HG03103 (cell line): ENCODE results near the gene GEMIN5.
"Not testable (repeated sequence)": the region's sequence is repeated elsewhere in the genome, so short reads cannot be mapped to it uniquely, and the experiment has no call there.

ENCODE experiments used
- ATAC-seq: cut with Tn5 transposase; IDR thresholded peaks from one replicate; pipeline ENCODE4 v1.9.1; 2021; ENCODE audit warnings: low read depth; ENCODE audit not compliant: unreplicated experiment

GEMIN5 gene

DNA sequence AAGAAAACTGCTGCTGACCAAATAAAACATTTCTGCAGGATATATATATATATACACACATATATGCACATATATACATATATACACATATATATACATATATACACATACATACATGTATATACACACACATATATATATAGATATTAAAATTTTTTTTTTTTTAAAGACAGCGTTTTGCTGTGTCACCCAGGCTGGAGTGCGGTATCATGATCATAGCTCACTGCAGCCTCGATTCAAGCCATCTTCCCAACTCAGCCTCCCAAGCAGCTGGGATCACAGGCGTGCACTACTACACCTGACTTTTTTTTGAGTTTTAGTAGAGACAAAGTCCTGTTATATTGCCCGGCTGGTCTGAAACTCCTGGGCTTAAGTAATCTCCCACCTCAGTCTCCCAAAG lies 5.5 kb upstream of the GEMIN5 start:
- ATAC-seq = no peak

DNA sequence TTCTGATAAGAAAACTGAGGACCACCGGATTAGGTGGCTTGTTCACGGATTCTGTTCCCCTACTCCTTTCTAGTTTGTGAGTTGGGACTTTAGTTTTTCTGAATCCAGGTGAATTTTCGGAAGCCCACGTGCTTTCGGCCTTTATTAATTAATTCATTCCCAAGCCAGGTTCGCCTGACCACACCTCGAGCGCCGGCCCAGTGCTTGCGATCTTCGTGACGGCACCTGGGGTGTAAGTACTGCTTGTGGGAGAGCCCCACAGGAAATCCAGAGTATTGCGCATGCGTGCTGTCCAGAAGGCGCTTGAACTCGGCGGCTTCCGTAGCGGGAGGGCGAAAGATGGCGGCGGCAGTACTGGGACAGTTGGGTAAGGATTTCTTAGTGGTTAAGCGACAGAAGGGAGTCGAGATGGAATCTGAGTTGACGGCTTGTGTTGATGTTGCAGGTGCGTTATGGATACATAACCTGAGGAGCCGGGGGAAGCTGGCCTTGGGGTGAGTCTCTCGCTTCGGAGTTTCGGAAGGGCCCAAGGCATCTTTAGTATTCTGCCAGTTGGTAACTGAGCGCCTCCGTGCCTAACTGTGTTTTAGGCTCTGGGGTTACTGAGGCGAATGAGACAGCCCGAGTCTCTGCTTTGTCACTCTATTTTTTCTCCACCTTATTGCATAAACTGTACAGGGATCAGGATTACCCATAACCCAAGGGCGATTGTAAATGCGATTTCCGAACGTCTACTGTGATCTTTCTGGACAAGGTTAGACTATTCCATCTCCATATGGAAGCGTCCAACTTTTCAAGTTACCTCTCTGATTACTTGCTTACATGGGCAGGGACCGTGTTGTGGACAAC lies 3.0 kb upstream of the GEMIN5 start, which contains the start of gene MRPL22:
Gene MRPL22 (plus strand): TSS at position 302 of the 849 bp plus-strand sequence. CDS start 38 bp downstream, at position 340.
- peak; percentile 37 for ATAC-seq

DNA sequence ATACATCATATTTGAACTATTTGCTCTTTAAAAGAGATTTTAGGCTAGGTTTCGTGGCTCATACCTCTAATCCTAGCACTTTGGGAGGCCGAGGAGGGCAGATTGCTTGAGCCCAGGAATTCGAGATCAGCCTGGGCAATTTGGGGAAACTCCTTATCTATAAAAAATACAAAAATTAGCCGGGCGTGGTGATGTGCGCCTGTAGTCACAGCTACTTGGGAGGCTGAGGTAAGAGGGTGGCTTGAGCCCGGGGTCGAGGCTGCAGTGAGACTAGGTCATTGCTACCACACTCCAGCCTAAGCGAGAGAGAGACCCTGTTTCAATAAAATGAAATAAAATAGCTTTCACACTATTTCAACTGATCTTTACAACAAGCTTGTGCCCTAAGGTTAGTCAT lies 2.4 kb upstream of the GEMIN5 start:
- ATAC-seq = no peak

DNA sequence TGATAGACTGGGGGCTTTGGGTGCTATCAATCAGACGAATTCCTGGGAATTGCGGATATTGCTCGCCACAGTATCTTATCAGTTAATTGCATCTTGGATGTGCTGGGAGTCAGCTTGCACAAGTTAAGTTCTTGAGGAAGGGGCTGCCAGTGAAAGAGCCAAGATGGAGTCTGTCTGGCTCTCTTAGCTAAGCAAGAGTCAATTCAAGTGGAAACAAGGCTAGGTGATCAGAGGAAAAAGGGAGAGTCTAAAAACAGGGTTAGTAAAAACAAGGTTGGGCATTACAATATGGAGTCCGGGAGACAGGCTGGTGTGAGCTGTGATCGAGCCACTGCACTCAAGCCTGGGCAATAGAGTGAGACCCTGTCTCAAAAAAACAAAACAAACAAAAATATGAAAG lies 1.4 kb upstream of the GEMIN5 start:
- ATAC-seq = not testable (repeated sequence)

DNA sequence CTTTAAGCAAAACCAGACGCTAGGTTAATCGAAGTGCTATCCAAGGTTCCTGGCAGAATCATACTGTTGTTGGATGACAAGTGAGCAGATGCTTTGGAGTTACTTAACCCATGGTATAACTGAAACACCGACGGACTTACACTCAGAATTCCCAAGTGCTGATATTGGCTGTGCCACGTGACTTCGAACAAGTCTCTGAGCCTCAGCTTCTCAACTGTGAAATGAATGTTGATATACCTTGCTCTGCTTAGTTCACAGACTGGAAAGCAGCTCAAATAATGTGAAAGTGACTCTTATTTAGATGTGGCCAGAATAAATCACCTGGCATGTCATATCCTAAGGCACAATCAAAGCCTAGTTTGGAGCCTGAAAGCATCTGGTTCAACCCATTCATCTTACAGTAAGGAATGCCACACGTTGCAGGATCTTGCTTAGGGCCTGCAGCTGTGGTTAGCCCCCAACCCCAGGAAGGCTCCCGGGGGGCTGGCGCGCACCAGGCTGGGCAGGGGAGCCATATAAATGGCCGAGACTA lies 759 bp downstream of the GEMIN5 start:
- ATAC-seq = no peak

DNA sequence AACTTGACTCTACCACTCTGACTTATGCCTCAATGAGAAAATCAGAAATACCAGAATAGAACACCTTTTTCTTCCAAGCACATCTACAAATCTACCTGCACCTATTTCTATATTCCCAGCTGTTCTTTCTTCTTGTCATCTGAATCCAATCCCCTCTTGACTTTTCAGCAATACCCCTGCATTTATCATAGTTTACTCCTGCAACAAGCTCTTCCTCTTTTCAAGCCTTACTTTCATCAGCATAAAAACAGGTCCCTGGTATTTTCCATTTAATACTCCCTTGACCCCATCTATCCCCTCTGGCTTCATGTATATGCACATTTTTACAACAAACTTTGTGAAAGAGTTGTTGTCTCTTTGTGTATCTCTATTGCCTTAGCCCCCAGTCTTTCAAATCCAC lies 3.1 kb downstream of the GEMIN5 start:
- ATAC-seq = no peak

DNA sequence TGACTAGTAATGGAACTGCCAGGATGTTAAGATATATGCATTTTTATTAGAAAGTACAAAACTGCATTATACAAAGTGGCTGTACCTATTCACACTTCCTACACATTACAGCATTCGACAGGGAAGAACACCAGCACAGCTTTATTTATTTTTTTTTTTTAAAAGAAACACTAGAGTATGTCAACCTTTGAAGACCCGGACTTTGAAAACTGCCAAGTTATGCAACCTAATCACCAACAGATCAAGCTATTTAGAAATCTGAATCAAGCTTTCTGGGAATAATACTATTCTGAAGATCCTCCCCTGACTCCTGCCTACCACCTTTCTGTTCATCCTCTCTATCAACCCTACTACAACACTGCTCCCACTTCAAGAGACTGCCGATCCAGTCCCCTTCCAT lies 4.5 kb downstream of the GEMIN5 start:
- no peak for ATAC-seq

DNA sequence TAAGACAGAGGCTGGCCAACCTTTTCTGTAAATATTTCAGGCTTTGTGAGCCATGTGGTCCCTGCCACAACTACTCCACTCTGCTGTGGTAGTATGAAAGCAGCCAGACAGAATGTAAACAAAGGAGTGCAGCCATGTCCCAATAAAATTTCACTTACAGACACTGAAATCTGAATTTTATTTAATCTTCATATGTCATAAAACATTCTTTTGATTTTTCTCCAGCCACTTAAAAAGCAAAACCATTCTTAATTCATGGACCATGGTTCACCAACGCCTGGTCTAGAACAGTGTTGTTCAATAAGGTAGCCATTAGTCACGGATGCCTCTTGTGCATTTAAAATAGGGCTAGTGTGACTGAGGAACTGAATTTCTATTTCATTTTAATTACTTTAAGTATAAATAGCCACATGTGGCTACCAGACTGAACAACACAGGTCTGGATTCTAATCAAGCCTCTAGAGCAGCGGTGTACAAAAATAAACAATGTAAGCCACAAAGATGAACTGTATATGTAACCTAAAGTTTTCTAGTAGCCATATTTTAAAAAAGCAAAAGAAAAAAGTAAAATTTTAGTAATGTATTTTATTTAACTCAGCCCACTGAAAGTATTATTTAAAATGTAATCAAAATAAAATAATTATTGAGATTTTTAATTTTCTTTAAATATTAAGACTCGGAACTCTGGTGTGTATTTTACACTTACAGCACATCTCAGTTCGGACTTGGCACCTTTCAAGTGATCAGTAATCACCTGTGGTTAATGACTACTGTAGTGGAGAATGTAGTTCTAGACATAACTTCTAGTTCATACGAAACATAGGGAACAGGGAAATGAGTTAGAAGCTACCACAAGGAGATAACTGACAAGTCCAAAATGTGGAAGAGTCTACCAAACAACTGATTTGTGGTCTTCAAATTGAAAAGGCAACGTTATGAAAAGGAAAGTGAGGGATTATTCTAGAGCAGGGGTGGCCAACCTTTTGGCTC lies 14.3 kb downstream of the GEMIN5 start:
- ATAC-seq = no peak

DNA sequence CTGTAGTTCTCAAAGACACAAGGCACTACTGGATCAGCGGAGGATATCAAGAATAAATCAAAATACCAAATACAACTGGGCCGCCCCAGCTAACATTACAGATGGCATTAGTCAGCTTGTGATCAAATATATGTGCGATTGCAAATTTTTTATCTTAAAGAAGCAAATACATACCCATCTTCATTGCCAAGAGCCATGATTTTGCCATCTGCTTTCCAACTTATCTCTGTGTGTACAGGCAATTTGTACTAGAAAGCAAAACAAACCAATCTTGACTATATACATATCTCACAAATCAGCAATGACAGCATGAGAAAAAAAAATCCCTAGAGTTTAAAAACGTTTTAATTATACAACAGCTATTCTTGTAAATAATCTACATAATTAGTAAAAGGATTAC lies 20.3 kb downstream of the GEMIN5 start:
- ATAC-seq = no peak

DNA sequence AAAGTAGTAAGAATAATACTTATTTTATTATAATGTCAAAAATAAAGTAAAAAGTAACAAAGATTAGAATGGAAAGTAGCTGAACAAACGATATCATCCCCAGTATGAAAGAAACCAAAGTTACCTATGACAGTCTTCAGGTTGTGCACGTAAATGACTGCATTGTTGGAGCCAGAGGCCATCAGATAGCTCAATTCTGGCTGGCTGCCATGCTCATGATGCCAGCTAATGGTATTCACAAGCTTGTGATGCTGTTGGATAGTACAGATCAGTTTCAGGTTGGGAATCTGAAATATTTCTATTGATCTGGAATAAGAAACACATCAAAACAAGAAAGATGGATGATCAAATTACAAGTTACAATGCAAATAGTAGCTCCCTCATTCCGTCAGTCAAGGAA lies 21.1 kb downstream of the GEMIN5 start:
- no peak for ATAC-seq

DNA sequence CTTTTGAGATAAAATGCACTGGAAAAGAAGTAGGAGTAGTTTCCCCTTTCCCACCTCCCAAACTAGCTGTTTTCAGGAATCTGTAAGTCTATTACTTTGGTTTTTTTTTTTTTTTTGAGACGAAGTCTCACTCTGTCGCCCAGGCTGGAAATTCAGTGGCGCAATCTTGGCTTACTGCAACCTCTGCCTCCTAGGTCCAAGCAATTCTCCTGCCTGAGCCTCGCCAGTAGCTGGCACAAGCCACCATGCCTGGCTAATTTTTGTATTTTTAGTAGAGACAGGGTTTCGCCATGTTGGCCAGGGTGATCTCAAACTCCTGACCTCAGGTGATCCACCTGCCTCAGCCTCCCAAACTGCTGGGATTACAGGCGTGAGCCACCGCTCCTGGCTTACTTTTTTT lies 32.4 kb downstream of the GEMIN5 start:
- not testable (repeated sequence) for ATAC-seq

DNA sequence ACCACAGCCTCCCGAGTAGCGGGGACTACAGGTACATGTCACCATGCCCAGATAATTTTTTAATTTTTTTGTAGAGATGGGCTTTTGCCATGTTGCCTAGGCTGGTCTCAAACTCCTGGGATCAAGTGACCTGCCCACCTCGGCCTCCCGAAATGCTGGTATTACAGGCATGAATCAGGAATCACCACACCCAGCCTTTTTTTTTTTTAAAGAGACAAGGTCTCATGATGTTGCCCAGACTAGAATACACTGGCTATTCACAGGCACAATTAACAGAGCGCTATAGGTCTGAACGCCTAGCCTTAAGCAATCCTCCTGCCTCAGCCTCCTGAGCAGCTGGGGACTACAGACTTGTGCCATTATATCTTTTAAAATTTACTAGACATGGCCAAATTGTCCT lies 36.1 kb downstream of the GEMIN5 start:
- no peak for ATAC-seq

DNA sequence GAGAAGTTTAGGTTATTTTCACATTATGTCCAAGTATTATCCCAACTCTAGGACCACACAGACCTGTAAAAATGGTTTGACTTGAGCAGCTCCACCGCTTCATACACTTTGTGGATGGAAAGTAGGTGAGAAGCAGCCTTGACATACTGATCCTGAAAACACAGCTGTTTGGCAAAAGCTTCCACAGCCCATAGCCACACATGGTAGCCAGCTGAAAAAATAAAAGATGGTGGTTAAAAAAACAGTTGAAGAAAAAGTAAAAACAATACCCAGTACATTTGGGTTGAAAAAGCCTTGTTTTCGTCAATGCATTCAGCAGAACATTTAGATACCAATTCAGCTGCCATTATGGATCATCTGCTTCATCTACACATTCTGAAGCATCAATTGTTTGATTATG lies 36.7 kb downstream of the GEMIN5 start:
- no peak for ATAC-seq

DNA sequence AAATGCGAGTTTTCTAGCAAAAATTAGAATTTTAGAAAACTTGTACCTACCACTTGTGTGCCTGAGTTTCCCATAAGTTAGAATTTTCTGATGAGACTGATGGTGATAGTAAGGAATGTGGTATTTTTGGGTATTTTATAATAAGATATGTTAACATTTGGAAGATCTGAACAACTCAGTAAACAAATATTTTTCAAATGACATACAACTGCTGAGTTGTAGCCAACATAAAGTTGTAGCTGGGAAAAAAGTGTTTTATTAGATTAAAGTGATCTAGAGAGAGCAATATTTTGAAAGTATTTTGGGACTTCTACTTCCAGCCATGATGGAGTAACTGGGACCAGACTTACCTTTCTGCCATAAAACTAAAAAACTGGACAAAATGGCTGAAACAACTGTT lies 37.9 kb downstream of the GEMIN5 start:
- ATAC-seq = no peak

DNA sequence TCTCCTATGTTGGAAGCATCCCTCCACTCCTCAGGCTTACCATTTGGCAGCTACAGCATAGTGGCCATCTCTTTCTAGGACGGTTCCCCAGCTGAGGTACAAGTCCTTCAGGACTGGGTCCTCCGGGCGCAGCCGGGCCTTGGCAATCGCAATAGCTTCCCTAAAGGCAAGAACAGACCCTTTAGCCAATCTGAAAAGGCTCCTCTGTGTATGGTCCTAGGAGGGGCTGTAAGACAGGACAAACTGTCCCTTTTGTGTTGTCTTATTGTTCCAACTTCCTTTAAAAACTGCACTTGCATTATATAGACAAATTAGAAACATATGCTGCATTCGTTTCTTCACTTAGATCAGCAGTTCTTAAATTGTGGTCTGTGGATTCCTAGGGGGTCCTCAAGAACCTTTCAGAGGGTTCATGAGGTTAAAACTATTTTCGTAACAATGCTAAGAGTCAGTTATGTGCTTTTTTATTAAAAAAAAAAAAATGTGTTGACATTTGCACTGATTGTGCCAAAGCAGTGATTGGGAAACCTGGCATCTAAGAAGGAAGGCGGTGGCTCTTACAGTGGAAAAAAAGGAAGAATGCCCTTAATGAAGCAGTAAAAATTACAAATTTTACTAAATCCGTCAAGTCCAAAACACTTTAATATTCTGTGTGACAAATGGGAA lies 38.7 kb downstream of the GEMIN5 start:
- ATAC-seq = no peak

DNA sequence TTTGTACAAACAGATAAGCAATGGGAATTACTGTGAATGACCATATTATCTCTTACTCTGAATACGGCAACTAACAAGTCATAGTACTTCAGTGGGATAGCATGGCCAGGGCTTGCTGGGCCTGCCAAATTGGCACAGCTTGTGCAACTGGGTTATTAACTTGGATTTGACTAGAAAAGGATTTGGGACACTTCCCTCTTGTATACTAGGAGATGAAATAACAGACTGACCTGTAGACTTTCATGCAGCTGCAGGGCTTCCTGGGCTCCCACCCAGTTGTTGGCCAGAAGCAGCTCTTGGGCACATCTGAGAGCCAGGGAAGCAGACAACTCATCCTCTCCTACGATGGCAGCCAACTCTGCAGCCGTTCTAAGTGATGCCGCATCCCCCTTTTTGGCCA lies 39.8 kb downstream of the GEMIN5 start:
- no peak for ATAC-seq

DNA sequence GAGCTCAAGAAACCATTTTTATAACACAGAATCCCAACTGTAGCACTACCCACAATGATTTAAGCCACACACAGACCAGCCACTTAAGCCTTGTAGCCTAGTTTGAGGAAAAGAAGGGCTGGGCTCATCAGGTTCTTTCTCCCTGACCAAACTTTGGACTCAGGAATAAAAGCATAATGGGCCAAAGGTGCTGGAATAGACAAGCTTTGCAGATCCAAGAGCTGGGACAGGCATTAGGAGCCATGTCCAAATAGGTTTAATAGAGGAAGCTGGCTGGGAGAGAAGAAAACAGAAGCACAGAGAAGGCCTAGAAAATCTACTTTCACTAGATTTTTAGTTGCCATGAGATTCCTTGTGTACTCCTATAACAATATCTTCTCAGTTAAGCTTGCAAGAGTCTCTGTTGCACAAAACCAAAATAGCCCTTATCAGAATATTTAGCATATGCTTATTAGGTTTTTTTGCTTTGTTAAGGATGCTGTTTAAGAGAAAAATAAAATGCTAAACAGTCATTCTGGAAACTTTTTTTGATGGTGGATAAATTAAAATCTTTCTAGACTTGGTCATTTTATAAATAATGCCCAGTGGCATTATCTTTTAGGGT lies 41.3 kb downstream of the GEMIN5 start:
- ATAC-seq = no peak

DNA sequence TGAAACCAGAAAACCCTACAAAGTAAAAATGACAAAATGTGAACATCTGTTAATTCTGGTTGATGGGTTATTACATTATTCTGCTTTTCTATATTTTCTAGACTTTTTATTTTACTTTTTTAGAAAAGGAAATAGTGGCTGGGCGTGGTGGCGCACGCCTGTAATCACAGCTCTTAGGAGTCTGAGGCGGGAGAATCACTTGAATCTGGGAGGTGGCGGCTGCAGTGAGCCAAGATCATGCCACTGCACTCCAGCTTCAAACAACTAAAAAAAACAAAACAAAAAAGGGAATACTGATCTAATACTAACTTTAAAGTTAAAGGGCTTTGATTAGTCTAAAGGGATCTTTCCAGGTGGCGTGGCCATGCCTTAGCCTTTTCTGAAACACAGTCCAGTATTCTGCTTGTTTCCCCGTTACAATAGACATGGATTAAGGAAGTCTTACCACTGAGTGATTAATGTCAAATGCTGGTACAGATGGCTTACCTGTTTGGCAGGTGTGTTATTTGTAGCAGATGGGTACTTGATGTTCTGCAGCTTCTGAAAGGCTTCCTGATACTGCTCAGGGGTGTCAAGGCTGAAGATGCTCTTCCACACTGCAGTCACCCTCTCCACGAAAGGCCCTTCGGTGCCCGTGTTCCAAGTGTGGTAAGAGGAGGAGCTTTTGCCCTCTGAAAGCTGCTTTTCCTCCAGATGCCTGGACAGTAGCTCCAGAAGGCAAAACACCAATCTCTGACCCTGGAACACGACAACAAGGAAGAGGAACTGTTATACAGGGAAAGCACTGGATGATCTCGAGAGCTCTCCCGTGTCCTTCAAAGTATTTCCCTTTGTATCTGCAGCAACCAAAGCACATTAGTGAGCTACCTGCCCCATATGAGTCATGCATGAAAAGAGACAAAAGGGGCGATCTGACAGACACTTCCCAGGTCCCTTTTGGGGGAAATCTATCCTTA lies 42.1 kb downstream of the GEMIN5 start:
- ATAC-seq = no peak

DNA sequence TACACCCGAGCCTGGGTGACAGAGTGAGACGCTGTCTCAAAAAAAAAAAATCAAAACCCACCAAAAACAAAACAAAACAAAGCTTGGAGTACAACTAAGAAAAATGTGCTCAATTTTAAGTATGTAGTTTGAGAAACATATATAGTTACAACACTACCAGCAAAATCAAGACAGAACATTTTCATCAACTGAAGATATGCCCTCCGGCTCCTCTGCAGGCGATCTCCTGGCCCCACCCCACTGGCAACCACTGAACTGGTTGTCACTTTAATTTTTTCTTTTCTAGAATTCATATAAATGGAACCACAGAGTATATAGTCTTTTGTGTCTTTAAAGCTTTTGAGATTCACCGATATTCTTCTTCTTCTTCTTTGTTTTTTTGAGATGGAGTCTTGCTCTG lies 44.6 kb downstream of the GEMIN5 start:
- no peak for ATAC-seq
